ENCODE data around the gene SPATA2.

Gene SPATA2

GRCh38 chr20:49916146-49917002 is 1.0 kb upstream of the SPATA2 start:
- peak; percentile 55 to 68 for DNase-seq
- TF ChIP-seq POLR2A (IDR thresholded peaks at IDR 0.05; ENCODE audit: low read length) = no peak
- no peak for TF ChIP-seq GATA1 (IDR thresholded peaks at IDR 0.05; ENCODE audit: low read depth, low read length)

- TF ChIP-seq POLR2A (IDR thresholded peaks at IDR 0.05; ENCODE audit: low read length) = no peak
- no peak for DNase-seq
Measured at GRCh38 chr20:49915118-49915379, 280 bp downstream of the SPATA2 start.

GRCh38 chr20:49914310-49915117 is 815 bp downstream of the SPATA2 start:
- TF ChIP-seq GATA1 (IDR thresholded peaks at IDR 0.05; ENCODE audit: low read depth, low read length) (no peak), POLR2A (IDR thresholded peaks at IDR 0.05; ENCODE audit: low read length) (no peak)
- peak; percentile 72 to 78 for DNase-seq

GRCh38 chr20:49913399-49914047 is 1.8 kb downstream of the SPATA2 start:
- DNase-seq = no peak

GRCh38 chr20:49910340-49910706 is 5.0 kb downstream of the SPATA2 start:
- no peak for DNase-seq
- no peak for TF ChIP-seq GATA1 (IDR thresholded peaks at IDR 0.05; ENCODE audit: low read depth, low read length)
- no peak for TF ChIP-seq POLR2A (IDR thresholded peaks at IDR 0.05; ENCODE audit: low read length)

More at GRCh38 chr20:49913399-49914047, 1.8 kb downstream of the SPATA2 start:
- no peak for TF ChIP-seq POLR2A (IDR thresholded peaks at IDR 0.05; ENCODE audit: low read length)
- no peak for TF ChIP-seq GATA1 (IDR thresholded peaks at IDR 0.05; ENCODE audit: low read depth, low read length)

GRCh38 chr20:49909499-49910339 is 5.6 kb downstream of the SPATA2 start:
- DNase-seq = no peak
- TF ChIP-seq GATA1 (IDR thresholded peaks at IDR 0.05; ENCODE audit: low read depth, low read length) (no peak), POLR2A (IDR thresholded peaks at IDR 0.05; ENCODE audit: low read length) (no peak)

GRCh38 chr20:49908258-49908565 is 7.1 kb downstream of the SPATA2 start:
- TF ChIP-seq POLR2A (IDR thresholded peaks at IDR 0.05; ENCODE audit: low read length) = no peak

GRCh38 chr20:49907405-49908257 is 7.7 kb downstream of the SPATA2 start:
- no peak for DNase-seq
- TF ChIP-seq POLR2A (IDR thresholded peaks at IDR 0.05; ENCODE audit: low read length) (no peak), GATA1 (IDR thresholded peaks at IDR 0.05; ENCODE audit: low read depth, low read length) (no peak)

More at GRCh38 chr20:49908258-49908565, 7.1 kb downstream of the SPATA2 start:
- DNase-seq = no peak

GRCh38 chr20:49906615-49907154 is 8.6 kb downstream of the SPATA2 start:
- DNase-seq = no peak
- TF ChIP-seq POLR2A (IDR thresholded peaks at IDR 0.05; ENCODE audit: low read length) = no peak
- no peak for TF ChIP-seq GATA1 (IDR thresholded peaks at IDR 0.05; ENCODE audit: low read depth, low read length)

GRCh38 chr20:49906101-49906604 is 9.2 kb downstream of the SPATA2 start:
- no peak for DNase-seq

GRCh38 chr20:49905415-49906091 is 9.8 kb downstream of the SPATA2 start:
- TF ChIP-seq GATA1 (IDR thresholded peaks at IDR 0.05; ENCODE audit: low read depth, low read length) (no peak), POLR2A (IDR thresholded peaks at IDR 0.05; ENCODE audit: low read length) (no peak)
- no peak for DNase-seq

More at GRCh38 chr20:49906101-49906604, 9.2 kb downstream of the SPATA2 start:
- TF ChIP-seq POLR2A (IDR thresholded peaks at IDR 0.05; ENCODE audit: low read length) (no peak), GATA1 (IDR thresholded peaks at IDR 0.05; ENCODE audit: low read depth, low read length) (no peak)
